HL-60 (cell line): ENCODE data around the gene WFDC12.

Experiments
- DNase-seq, 2 experiments: peaks; one replicate each; pipeline ENCODE4 v3.0.0-alpha.2; 2010 to 2020; ENCODE audit warnings: low read depth in 1 of 2, low spot score in 1 of 2
- H3K27ac ChIP-seq: fragments of 250-450 bp; sonication (Bioruptor Pico); replicated peaks from 2 replicates; pipeline ENCODE4 v1.5.1; 2020; ENCODE audit warnings: mild to moderate bottlenecking, moderate library complexity
- H3K27me3 ChIP-seq: fragments of 250-450 bp; sonication (Bioruptor Pico); 2 replicates; pipeline ENCODE4 v1.5.1; 2021; ENCODE audit warnings: mild to moderate bottlenecking, moderate library complexity; ENCODE audit not compliant: insufficient read depth, poor library complexity, severe bottlenecking
- H3K4me3 ChIP-seq: replicated peaks from 2 replicates; pipeline ENCODE4 v1.5.1; 2011; ENCODE audit warnings: mild to moderate bottlenecking, control low read depth, low read length; ENCODE audit not compliant: insufficient read depth
- GABPA ChIP-seq: IDR thresholded peaks from 2 replicates; pipeline ENCODE4 v1.6.1; 2012; ENCODE audit warnings: low read depth
- POLR2AphosphoS5 ChIP-seq: IDR thresholded peaks from 2 replicates; pipeline ENCODE4 v1.6.1; 2012; ENCODE audit warnings: low read depth
- SPI1 ChIP-seq: IDR thresholded peaks from 2 replicates; pipeline ENCODE4 v1.6.1; 2012; ENCODE audit warnings: low read depth, mild to moderate bottlenecking, borderline replicate concordance
- TF ChIP-seq, protein P1 (sequence below): IDR thresholded peaks from 2 replicates; pipeline ENCODE4 v1.6.1; 2012; ENCODE audit warnings: low read depth; ENCODE audit not compliant: insufficient replicate concordance
- TF ChIP-seq, protein P2 (sequence below): IDR thresholded peaks from one replicate; pipeline ENCODE4 v1.5.1; 2011; ENCODE audit warnings: low read length, control low read depth, inconsistent platforms; ENCODE audit not compliant: insufficient read depth

The WFDC12 gene

GRCh38 chr20:45114465-45115385 is 9.5 kb downstream of the WFDC12 start, which contains the start of gene WFDC5:
Gene WFDC5 (minus strand): TSS chr20:45115174. CDS start chr20:45115083, 91 bp downstream.
- no peak within 1 kb of the TSS for H3K27ac ChIP-seq
- H3K27me3 ChIP-seq: peaks cover 3% of the 10 kb centered on the region
- H3K4me3 ChIP-seq: no peak within 1 kb of the TSS
- DNase-seq: no peak
- TF ChIP-seq GABPA: no peak
- no peak for TF ChIP-seq POLR2AphosphoS5
- TF ChIP-seq, protein P1, sequence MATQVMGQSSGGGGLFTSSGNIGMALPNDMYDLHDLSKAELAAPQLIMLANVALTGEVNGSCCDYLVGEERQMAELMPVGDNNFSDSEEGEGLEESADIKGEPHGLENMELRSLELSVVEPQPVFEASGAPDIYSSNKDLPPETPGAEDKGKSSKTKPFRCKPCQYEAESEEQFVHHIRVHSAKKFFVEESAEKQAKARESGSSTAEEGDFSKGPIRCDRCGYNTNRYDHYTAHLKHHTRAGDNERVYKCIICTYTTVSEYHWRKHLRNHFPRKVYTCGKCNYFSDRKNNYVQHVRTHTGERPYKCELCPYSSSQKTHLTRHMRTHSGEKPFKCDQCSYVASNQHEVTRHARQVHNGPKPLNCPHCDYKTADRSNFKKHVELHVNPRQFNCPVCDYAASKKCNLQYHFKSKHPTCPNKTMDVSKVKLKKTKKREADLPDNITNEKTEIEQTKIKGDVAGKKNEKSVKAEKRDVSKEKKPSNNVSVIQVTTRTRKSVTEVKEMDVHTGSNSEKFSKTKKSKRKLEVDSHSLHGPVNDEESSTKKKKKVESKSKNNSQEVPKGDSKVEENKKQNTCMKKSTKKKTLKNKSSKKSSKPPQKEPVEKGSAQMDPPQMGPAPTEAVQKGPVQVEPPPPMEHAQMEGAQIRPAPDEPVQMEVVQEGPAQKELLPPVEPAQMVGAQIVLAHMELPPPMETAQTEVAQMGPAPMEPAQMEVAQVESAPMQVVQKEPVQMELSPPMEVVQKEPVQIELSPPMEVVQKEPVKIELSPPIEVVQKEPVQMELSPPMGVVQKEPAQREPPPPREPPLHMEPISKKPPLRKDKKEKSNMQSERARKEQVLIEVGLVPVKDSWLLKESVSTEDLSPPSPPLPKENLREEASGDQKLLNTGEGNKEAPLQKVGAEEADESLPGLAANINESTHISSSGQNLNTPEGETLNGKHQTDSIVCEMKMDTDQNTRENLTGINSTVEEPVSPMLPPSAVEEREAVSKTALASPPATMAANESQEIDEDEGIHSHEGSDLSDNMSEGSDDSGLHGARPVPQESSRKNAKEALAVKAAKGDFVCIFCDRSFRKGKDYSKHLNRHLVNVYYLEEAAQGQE: no peak
- TF ChIP-seq, protein P2, sequence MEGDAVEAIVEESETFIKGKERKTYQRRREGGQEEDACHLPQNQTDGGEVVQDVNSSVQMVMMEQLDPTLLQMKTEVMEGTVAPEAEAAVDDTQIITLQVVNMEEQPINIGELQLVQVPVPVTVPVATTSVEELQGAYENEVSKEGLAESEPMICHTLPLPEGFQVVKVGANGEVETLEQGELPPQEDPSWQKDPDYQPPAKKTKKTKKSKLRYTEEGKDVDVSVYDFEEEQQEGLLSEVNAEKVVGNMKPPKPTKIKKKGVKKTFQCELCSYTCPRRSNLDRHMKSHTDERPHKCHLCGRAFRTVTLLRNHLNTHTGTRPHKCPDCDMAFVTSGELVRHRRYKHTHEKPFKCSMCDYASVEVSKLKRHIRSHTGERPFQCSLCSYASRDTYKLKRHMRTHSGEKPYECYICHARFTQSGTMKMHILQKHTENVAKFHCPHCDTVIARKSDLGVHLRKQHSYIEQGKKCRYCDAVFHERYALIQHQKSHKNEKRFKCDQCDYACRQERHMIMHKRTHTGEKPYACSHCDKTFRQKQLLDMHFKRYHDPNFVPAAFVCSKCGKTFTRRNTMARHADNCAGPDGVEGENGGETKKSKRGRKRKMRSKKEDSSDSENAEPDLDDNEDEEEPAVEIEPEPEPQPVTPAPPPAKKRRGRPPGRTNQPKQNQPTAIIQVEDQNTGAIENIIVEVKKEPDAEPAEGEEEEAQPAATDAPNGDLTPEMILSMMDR: no peak
- TF ChIP-seq SPI1: no peak

DNA sequence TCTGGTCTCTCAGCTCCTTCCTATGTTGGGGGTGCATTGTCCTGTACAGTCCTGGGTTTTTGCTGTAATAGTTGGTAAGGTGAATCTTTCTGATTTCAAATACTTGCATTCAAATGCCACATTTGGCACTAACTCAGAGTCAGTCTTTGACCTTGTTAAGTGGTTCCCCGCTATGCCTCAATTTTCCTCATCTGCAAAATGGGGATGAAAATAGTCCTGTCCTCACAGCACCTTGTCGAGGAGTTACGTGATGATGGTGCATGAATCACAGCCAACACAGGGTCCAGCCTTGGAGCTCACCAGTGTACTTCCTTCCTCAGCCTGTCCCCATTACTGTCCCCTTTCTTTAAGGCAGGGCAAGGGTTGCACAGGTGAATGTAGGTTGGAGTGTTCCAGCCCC is 10.4 kb downstream of the WFDC12 start:
- no peak for TF ChIP-seq POLR2AphosphoS5
- TF ChIP-seq, protein P2: no peak
- no peak for TF ChIP-seq GABPA
- no peak for TF ChIP-seq SPI1
- TF ChIP-seq, protein P1: no peak
- H3K27ac ChIP-seq: no peak overlapping the region
- peaks cover 3% of the 10 kb centered on the region for H3K27me3 ChIP-seq
- DNase-seq: no peak
- no peak overlapping the region for H3K4me3 ChIP-seq

- Histone ChIP-seq H3K4me3 (no peak overlapping the region), H3K27ac (no peak overlapping the region), H3K27me3 (peaks cover 3% of the 10 kb centered on the region)
- no peak for DNase-seq
- TF ChIP-seq, protein P2: no peak
Measured at GRCh38 chr20:45112754-45113153, 11.5 kb downstream of the WFDC12 start.
